NCI-H82 treated with DMSO at 0.1 percent for 48 hours (cell line): ENCODE data around the gene CCNF.
"Not testable (repeated sequence)": the region's sequence is repeated elsewhere in the genome, so short reads cannot be mapped to it uniquely, and the experiment has no call there.

Experiments used
- DNase-seq: peaks from one replicate; lab custom pipeline; 2025; ENCODE audit not compliant: unreplicated experiment; lab: John Stamatoyannopoulos, UW

CCNF gene

GRCh38 chr16:2470603-2471015 is 41.4 kb downstream of the CCNF start:
- DNase-seq: no peak

GRCh38 chr16:2471016-2471652 is 41.9 kb downstream of the CCNF start, which contains the start of gene NTN3:
TSS of gene NTN3 (plus strand) at chr16:2471297. CDS start at chr16:2471702, 405 bp downstream.
- DNase-seq: peak; percentile 93

- DNase-seq: no peak
Observed at GRCh38 chr16:2471653-2472487, 42.6 kb downstream of the CCNF start.

- DNase-seq: no peak
Observed at GRCh38 chr16:2472488-2472864, 43.2 kb downstream of the CCNF start.

- DNase-seq: no peak
Observed at GRCh38 chr16:2472885-2473445, 43.7 kb downstream of the CCNF start.

GRCh38 chr16:2473446-2473926 is 44.2 kb downstream of the CCNF start:
- peak; percentile 61 for DNase-seq

GRCh38 chr16:2473999-2474876 is 45.0 kb downstream of the CCNF start:
- DNase-seq: no peak

- DNase-seq: peak; percentile 34
Observed at GRCh38 chr16:2474877-2475412, 45.7 kb downstream of the CCNF start, which contains the start of gene TBC1D24. TSS of gene TBC1D24 (plus strand) at chr16:2475127. CDS start at chr16:2496149, 21,022 bp downstream.

- DNase-seq: no peak
Observed at GRCh38 chr16:2475413-2476344, 46.4 kb downstream of the CCNF start.

- DNase-seq: no peak
Observed at GRCh38 chr16:2476345-2476720, 47.1 kb downstream of the CCNF start.

- DNase-seq: no peak
Observed at GRCh38 chr16:2476741-2477140, 47.5 kb downstream of the CCNF start.

GRCh38 chr16:2477327-2477726 is 48.1 kb downstream of the CCNF start:
- DNase-seq: no peak

GRCh38 chr16:2478279-2478678 is 49.0 kb downstream of the CCNF start:
- DNase-seq: no peak

- DNase-seq: not testable (repeated sequence)
Observed at GRCh38 chr16:2479996-2480395, 50.7 kb downstream of the CCNF start.

- no peak for DNase-seq
Observed at GRCh38 chr16:2480948-2481347, 51.7 kb downstream of the CCNF start.

GRCh38 chr16:2481676-2482075 is 52.4 kb downstream of the CCNF start:
- DNase-seq: no peak

GRCh38 chr16:2482249-2482648 is 53.0 kb downstream of the CCNF start:
- DNase-seq: no peak

GRCh38 chr16:2482708-2483534 is 53.7 kb downstream of the CCNF start:
- no peak for DNase-seq
